Myocyte (in vitro differentiated cells): ENCODE results near the gene RSRP1. TPM values are rescaled to one million over a fixed set of nuclear protein-coding genes. Genes with fewer than 3 reads are reported as not detected.
"Not testable (repeated sequence)": the region's sequence is repeated elsewhere in the genome, so short reads cannot be mapped to it uniquely, and the experiment has no call there.

ENCODE experiments used
- DNase-seq: peaks from one replicate; pipeline ENCODE4 v3.0.0-alpha.2; 2012; ENCODE audit warnings: low read depth
- total RNA-seq: library from RNA; depleted of rRNA; stranded (reverse); fragments of >200 nt; gene quantifications from 2 replicates; pipeline ENCODE4 v1.2.3, GENCODE V29; 2014

The RSRP1 gene
- total RNA-seq, 1 donor from 2014 or later, result 83.7 TPM

- no peak for DNase-seq
Observed at GRCh38 chr1:25257196-25257595, 9.9 kb upstream of the RSRP1 start.

- DNase-seq, result no peak
Observed at GRCh38 chr1:25256578-25256965, 9.3 kb upstream of the RSRP1 start.

GRCh38 chr1:25255706-25256577, 8.7 kb upstream of the RSRP1 start:
- no peak for DNase-seq

- no peak for DNase-seq
Observed at GRCh38 chr1:25253911-25254310, 6.7 kb upstream of the RSRP1 start.

- no peak for DNase-seq
Observed at GRCh38 chr1:25247829-25248754, 838 bp upstream of the RSRP1 start.

GRCh38 chr1:25246600-25247023, 642 bp downstream of the RSRP1 start:
- peak; percentile 60 for DNase-seq

GRCh38 chr1:25245809-25246599, 1.2 kb downstream of the RSRP1 start:
- peak; percentile 16 for DNase-seq

GRCh38 chr1:25245393-25245792, 1.9 kb downstream of the RSRP1 start:
- no peak for DNase-seq

- no peak for DNase-seq
Observed at GRCh38 chr1:25243907-25244306, 3.3 kb downstream of the RSRP1 start.

- peak; percentile 96 for DNase-seq
Observed at GRCh38 chr1:25239681-25240541, 7.3 kb downstream of the RSRP1 start.

- DNase-seq, result no peak
Observed at GRCh38 chr1:25238046-25238445, 9.2 kb downstream of the RSRP1 start.

GRCh38 chr1:25236261-25236660, 11.0 kb downstream of the RSRP1 start:
- DNase-seq, result not testable (repeated sequence)

- DNase-seq, result not testable (repeated sequence)
Observed at GRCh38 chr1:25235411-25235810, 11.8 kb downstream of the RSRP1 start.

GRCh38 chr1:25232866-25233784, 14.1 kb downstream of the RSRP1 start:
- DNase-seq, result peak; percentile 94

GRCh38 chr1:25232027-25232865, 15.0 kb downstream of the RSRP1 start, which contains the start of gene SYF2:
Gene SYF2, minus strand, starts transcription at chr1:25232502. Its CDS starts 35 bp downstream, at chr1:25232467.
- peak; percentile 96 for DNase-seq

- DNase-seq, result peak; percentile 20
Observed at GRCh38 chr1:25223471-25223870, 23.8 kb downstream of the RSRP1 start.

GRCh38 chr1:25222606-25223005, 24.6 kb downstream of the RSRP1 start:
- DNase-seq, result no peak

GRCh38 chr1:25220666-25221065, 26.6 kb downstream of the RSRP1 start:
- no peak for DNase-seq
